T-helper 1 cell (primary cell): Measurements from ENCODE around the gene FAM124A.

Experiments
- DNase-seq, 5 donors: peaks; one replicate each; pipeline ENCODE4 v3.0.0-alpha.2; 2012 to 2020

Gene FAM124A

GRCh38 chr13:51221674-51222036, 543 bp upstream of the FAM124A start:
- no peak for DNase-seq

- DNase-seq: no peak
Measured at GRCh38 chr13:51222686-51223559, 725 bp downstream of the FAM124A start.

GRCh38 chr13:51223560-51224270, 1.5 kb downstream of the FAM124A start:
- no peak for DNase-seq

GRCh38 chr13:51225029-51225428, 2.8 kb downstream of the FAM124A start:
- DNase-seq: no peak

- no peak for DNase-seq
Measured at GRCh38 chr13:51227404-51227803, 5.2 kb downstream of the FAM124A start.

GRCh38 chr13:51229101-51229719, 7.0 kb downstream of the FAM124A start:
- DNase-seq: no peak

GRCh38 chr13:51229731-51230130, 7.5 kb downstream of the FAM124A start:
- DNase-seq: no peak

- DNase-seq: no peak
Measured at GRCh38 chr13:51230477-51231105, 8.4 kb downstream of the FAM124A start.

GRCh38 chr13:51231456-51231855, 9.3 kb downstream of the FAM124A start:
- no peak for DNase-seq

- no peak for DNase-seq
Measured at GRCh38 chr13:51232328-51232727, 10.1 kb downstream of the FAM124A start.

GRCh38 chr13:51233117-51233826, 11.1 kb downstream of the FAM124A start:
- no peak for DNase-seq

GRCh38 chr13:51234676-51235075, 12.5 kb downstream of the FAM124A start:
- DNase-seq: no peak

- no peak for DNase-seq
Measured at GRCh38 chr13:51235186-51235585, 13.0 kb downstream of the FAM124A start.

- no peak for DNase-seq
Measured at GRCh38 chr13:51235756-51236490, 13.7 kb downstream of the FAM124A start.

- DNase-seq: no peak
Measured at GRCh38 chr13:51236491-51236792, 14.2 kb downstream of the FAM124A start.

- no peak for DNase-seq
Measured at GRCh38 chr13:51237386-51237785, 15.2 kb downstream of the FAM124A start.

- no peak for DNase-seq
Measured at GRCh38 chr13:51237887-51238286, 15.7 kb downstream of the FAM124A start.

GRCh38 chr13:51240178-51240577, 18.0 kb downstream of the FAM124A start:
- DNase-seq: no peak

GRCh38 chr13:51240958-51241357, 18.8 kb downstream of the FAM124A start:
- no peak for DNase-seq

- no peak for DNase-seq
Measured at GRCh38 chr13:51241720-51242119, 19.5 kb downstream of the FAM124A start.

GRCh38 chr13:51243227-51243626, 21.0 kb downstream of the FAM124A start:
- DNase-seq: no peak

- DNase-seq: no peak
Measured at GRCh38 chr13:51243832-51244231, 21.6 kb downstream of the FAM124A start.
